ENCODE results near the gene TMLHE.
"Not testable (repeated sequence)": the region's sequence is repeated elsewhere in the genome, so short reads cannot be mapped to it uniquely, and the experiment has no call there.

GRCh38 chrX:155620110-155620509, 7.4 kb upstream of the TMLHE start:
- TF ChIP-seq EP300, CTCF (IDR thresholded peaks at IDR 0.05): not testable (repeated sequence)
